Liver (tissue), 9 donors: ENCODE measurements around the gene ZNF26. TPM values are rescaled to one million over a fixed set of nuclear protein-coding genes. Genes with fewer than 3 reads are reported as not detected.

Experiments used
- DNase-seq: peaks from one replicate; pipeline ENCODE4 v3.0.0-alpha.2; 2017; ENCODE audit warnings: low spot score
- H3K27ac ChIP-seq, 2 donors: one replicate each; pipeline ENCODE4 v1.7.0; 2013; ENCODE audit warnings: inconsistent platforms in 2 of 2, low read length in 2 of 2, control low read depth in 1 of 2, low read depth in 1 of 2, mild to moderate bottlenecking in 1 of 2
- H3K27me3 ChIP-seq, 4 donors: one replicate each; pipeline versions ENCODE4 v1.6.1 to v1.7.0; 2013; ENCODE audit warnings: low read length in 3 of 4, inconsistent platforms in 1 of 4, mild to moderate bottlenecking in 1 of 4, moderate library complexity in 1 of 4; ENCODE audit not compliant: control insufficient read depth in 4 of 4, insufficient read depth in 4 of 4
- H3K36me3 ChIP-seq, 4 donors: one replicate each; pipeline versions ENCODE4 v1.6.1 to v1.7.0; 2013; ENCODE audit warnings: low read length in 3 of 4, mild to moderate bottlenecking in 3 of 4, low read depth in 1 of 4, moderate library complexity in 1 of 4; ENCODE audit not compliant: control insufficient read depth in 4 of 4, insufficient read depth in 3 of 4
- H3K4me1 ChIP-seq, 4 donors: one replicate each; pipeline versions ENCODE4 v1.6.1 to v1.7.0; 2013; ENCODE audit warnings: low read length in 3 of 4, mild to moderate bottlenecking in 3 of 4, moderate library complexity in 1 of 4; ENCODE audit not compliant: control insufficient read depth in 4 of 4, insufficient read depth in 4 of 4
- H3K4me3 ChIP-seq, 3 donors: one replicate each; pipeline versions ENCODE4 v1.6.1 to v1.7.0; 2013; ENCODE audit warnings: low read length in 3 of 3, control low read depth in 1 of 3, low read depth in 1 of 3, mild to moderate bottlenecking in 1 of 3
- H3K9ac ChIP-seq, 2 donors: one replicate each; pipeline ENCODE4 v1.7.0; 2013; ENCODE audit warnings: low read length in 2 of 2, mild to moderate bottlenecking in 2 of 2, moderate library complexity in 2 of 2, control low read depth in 1 of 2, low read depth in 1 of 2
- H3K9me3 ChIP-seq, 4 donors: one replicate each; pipeline versions ENCODE4 v1.6.1 to v1.7.0; 2013; ENCODE audit warnings: low read length in 3 of 4; ENCODE audit not compliant: control insufficient read depth in 4 of 4
- ATF3 ChIP-seq: IDR thresholded peaks from 2 replicates; pipeline ENCODE4 v1.6.1; 2016; ENCODE audit warnings: antibody characterized with exemption
- CTCF ChIP-seq: fragments of 150-350 bp; IDR thresholded peaks from 2 replicates; pipeline ENCODE4 v1.5.1; 2017; ENCODE audit warnings: improper control_type of control experiment, low read depth, low read length; ENCODE audit not compliant: missing input control
- EGR1 ChIP-seq, 2 donors: IDR thresholded peaks; 2 replicates each; pipeline ENCODE4 v1.6.1; 2016 to 2018; ENCODE audit warnings: antibody characterized with exemption in 2 of 2, low read depth in 2 of 2
- FOXA1 ChIP-seq: IDR thresholded peaks from 2 replicates; pipeline ENCODE4 v1.6.1; 2016; ENCODE audit warnings: antibody characterized with exemption
- FOXA2 ChIP-seq: IDR thresholded peaks from 2 replicates; pipeline ENCODE4 v1.6.1; 2016; ENCODE audit warnings: antibody characterized with exemption
- GABPA ChIP-seq, 2 donors: IDR thresholded peaks in 1 of 2; conservative IDR thresholded peaks in 1 of 2; 2 replicates each; pipeline ENCODE4 v1.6.1; 2016; ENCODE audit warnings: antibody characterized with exemption in 2 of 2, mild to moderate bottlenecking in 1 of 2, moderate library complexity in 1 of 2
- HNF4A ChIP-seq, 2 donors: conservative IDR thresholded peaks; 2 replicates each; pipeline ENCODE4 v1.6.1; 2016; ENCODE audit warnings: antibody characterized with exemption in 2 of 2, mild to moderate bottlenecking in 2 of 2
- HNF4G ChIP-seq: IDR thresholded peaks from 2 replicates; pipeline ENCODE4 v1.6.1; 2016; ENCODE audit warnings: antibody characterized with exemption
- JUND ChIP-seq, 2 donors: IDR thresholded peaks; 2 replicates each; pipeline ENCODE4 v1.6.1; 2016; ENCODE audit warnings: antibody characterized with exemption in 2 of 2
- RAD21 ChIP-seq, 2 donors: IDR thresholded peaks; 2 replicates each; pipeline ENCODE4 v1.6.1; 2016; ENCODE audit warnings: antibody characterized with exemption in 2 of 2, mild to moderate bottlenecking in 2 of 2
- REST ChIP-seq: IDR thresholded peaks from 2 replicates; pipeline ENCODE4 v1.6.1; 2016; ENCODE audit warnings: antibody characterized with exemption, mild to moderate bottlenecking
- RXRA ChIP-seq, 2 donors: IDR thresholded peaks; 2 replicates each; pipeline ENCODE4 v1.6.1; 2017 to 2018; ENCODE audit warnings: antibody characterized with exemption in 2 of 2, mild to moderate bottlenecking in 1 of 2
- YY1 ChIP-seq: IDR thresholded peaks from 2 replicates; pipeline ENCODE4 v1.6.1; 2016; ENCODE audit warnings: antibody characterized with exemption, mild to moderate bottlenecking
- ZBTB33 ChIP-seq: IDR thresholded peaks from 2 replicates; pipeline ENCODE4 v1.6.1; 2016; ENCODE audit warnings: antibody characterized with exemption
- WGBS: extraction: QIAGEN DNeasy Blood & Tissue Kit; methylation state at CpG from one replicate; pipeline ENCODE4 v1.1.7; 2013; 5-methylcytosine and 5-hydroxymethylcytosine counted together
- polyA plus RNA-seq, 2 donors: library from polyadenylated mRNA; stranded (reverse) in 1 of 2; unstranded in 1 of 2; fragments of 200-250 nt in 1 of 2; fragments of >200 nt in 1 of 2; fragmentation: Nextera tagmentation in 1 of 2; extraction: Ambion mirVana in 1 of 2; gene quantifications; one replicate each; pipeline versions ENCODE4 v1.2.1 to v1.2.3, GENCODE V29; 2013 to 2015
- total RNA-seq, 2 donors: library from RNA; depleted of rRNA; stranded (reverse); fragments of >200 nt; gene quantifications; one replicate each; pipeline ENCODE4 v1.2.3, GENCODE V29; 2014
- donor health status: healthy.
- donor health status: healthy.
- donor health status: healthy.
- donor health status: healthy.
- donor health status: healthy.

Gene ZNF26
- total and polyA plus RNA-seq, 4 donors: 1.7 to 9.5 (median 4.8) TPM

GRCh38 chr12:132965796-132966195, 20.4 kb upstream of the ZNF26 start:
- DNase-seq: no peak
- no peaks in the 10 kb centered on the region for H3K27me3 ChIP-seq
- H3K9me3 ChIP-seq: peaks cover 7 to 22% (median 14%) of the 10 kb centered on the region in 4 donors
- 93% methylated on average over 12 of the region's 12 CpGs for WGBS
- H3K4me1 ChIP-seq: no peaks in the 10 kb centered on the region
- H3K4me3 ChIP-seq: no peak overlapping the region
- peaks cover 0 to 5% (median 4%) of the 10 kb centered on the region in 4 donors for H3K36me3 ChIP-seq
- no peak overlapping the region for H3K9ac ChIP-seq
- H3K27ac ChIP-seq: no peak overlapping the region
- TF ChIP-seq FOXA1 (no peak), FOXA2 (no peak), GABPA (IDR thresholded peaks at IDR 0.05 in 1 of 2, conservative IDR thresholded peaks at IDR 0.05 in 1 of 2) (no peak), RAD21 (IDR thresholded peaks at IDR 0.05) (no peak), ZBTB33 (no peak)

- 95% methylated on average over 12 of the region's 12 CpGs for WGBS
- H3K27ac ChIP-seq: no peak overlapping the region
- peaks cover 0 to 5% (median 3%) of the 10 kb centered on the region in 4 donors for H3K36me3 ChIP-seq
- H3K27me3 ChIP-seq: no peaks in the 10 kb centered on the region
- TF ChIP-seq RXRA (IDR thresholded peaks at IDR 0.05) (no peak), FOXA1 (no peak), EGR1 (IDR thresholded peaks at IDR 0.05; ENCODE audit: low read depth in 2 of 2) (no peak), REST (no peak), CTCF (no peak), YY1 (no peak), ATF3 (no peak), JUND (IDR thresholded peaks at IDR 0.05) (no peak), HNF4A (conservative IDR thresholded peaks at IDR 0.05) (no peak), HNF4G (no peak), GABPA (IDR thresholded peaks at IDR 0.05 in 1 of 2, conservative IDR thresholded peaks at IDR 0.05 in 1 of 2) (no peak)
- no peak overlapping the region for H3K9ac ChIP-seq
- peak overlapping the region in 2 of 3 donors; percentile 40 to 41 for H3K4me3 ChIP-seq
- no peak for DNase-seq
- H3K4me1 ChIP-seq: no peaks in the 10 kb centered on the region
- H3K9me3 ChIP-seq: peaks cover 8 to 22% (median 15%) of the 10 kb centered on the region in 4 donors
Observed at GRCh38 chr12:132966676-132967415, 19.3 kb upstream of the ZNF26 start.
